Astrocyte of the spinal cord (primary cell): ENCODE results near the gene LGALS1.

ENCODE experiments used
- DNase-seq: peaks from one replicate; pipeline ENCODE4 v3.0.0; 2011; ENCODE audit warnings: low read depth, low spot score
- H3K4me3 ChIP-seq: 2 replicates; pipeline ENCODE4 v1.5.1; 2011; ENCODE audit warnings: low read depth, mild to moderate bottlenecking, low read length, moderate library complexity
- in situ Hi-C: cut with HindIII; loops from 2 replicates; pipeline ENCODE4 v1.10.0; 2017; ENCODE audit warnings: low sequenced_read_pairs
- TF ChIP-seq, protein P1 (sequence below): IDR thresholded peaks from 2 replicates; pipeline ENCODE4 v1.5.1; 2012; ENCODE audit warnings: low read depth, mild to moderate bottlenecking, low read length, inconsistent platforms

The LGALS1 gene

DNA sequence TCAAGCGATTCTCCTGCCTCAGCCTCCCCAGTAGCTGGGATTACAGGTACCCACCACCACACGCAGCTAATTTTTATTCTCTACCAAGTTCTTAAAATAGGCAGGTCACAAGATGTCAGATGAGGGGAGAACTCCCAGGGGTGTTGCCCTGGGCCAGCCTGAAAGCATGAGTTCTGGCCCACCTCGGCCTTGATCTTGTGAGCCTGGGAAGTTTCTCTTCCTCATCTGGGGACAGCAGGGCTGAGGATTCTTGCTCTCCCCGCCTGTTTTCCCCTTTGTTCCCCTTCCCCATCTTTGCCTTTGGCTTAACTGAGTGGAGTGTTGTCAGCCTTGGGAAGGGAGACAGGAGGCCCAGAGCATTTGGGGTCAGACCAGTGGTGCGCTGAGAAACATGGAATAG, 13.4 kb upstream of the LGALS1 start:
- H3K4me3 ChIP-seq: no peak overlapping the region
- TF ChIP-seq, protein P1, sequence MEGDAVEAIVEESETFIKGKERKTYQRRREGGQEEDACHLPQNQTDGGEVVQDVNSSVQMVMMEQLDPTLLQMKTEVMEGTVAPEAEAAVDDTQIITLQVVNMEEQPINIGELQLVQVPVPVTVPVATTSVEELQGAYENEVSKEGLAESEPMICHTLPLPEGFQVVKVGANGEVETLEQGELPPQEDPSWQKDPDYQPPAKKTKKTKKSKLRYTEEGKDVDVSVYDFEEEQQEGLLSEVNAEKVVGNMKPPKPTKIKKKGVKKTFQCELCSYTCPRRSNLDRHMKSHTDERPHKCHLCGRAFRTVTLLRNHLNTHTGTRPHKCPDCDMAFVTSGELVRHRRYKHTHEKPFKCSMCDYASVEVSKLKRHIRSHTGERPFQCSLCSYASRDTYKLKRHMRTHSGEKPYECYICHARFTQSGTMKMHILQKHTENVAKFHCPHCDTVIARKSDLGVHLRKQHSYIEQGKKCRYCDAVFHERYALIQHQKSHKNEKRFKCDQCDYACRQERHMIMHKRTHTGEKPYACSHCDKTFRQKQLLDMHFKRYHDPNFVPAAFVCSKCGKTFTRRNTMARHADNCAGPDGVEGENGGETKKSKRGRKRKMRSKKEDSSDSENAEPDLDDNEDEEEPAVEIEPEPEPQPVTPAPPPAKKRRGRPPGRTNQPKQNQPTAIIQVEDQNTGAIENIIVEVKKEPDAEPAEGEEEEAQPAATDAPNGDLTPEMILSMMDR: no peak
- no peak for DNase-seq
- in situ Hi-C loops: no loop called here

GRCh38 chr22:37663521-37664140, 11.8 kb upstream of the LGALS1 start:
- TF ChIP-seq, protein P1: no peak
- DNase-seq: no peak
- in situ Hi-C loops: no loop called here
- no peak overlapping the region for H3K4me3 ChIP-seq

DNA sequence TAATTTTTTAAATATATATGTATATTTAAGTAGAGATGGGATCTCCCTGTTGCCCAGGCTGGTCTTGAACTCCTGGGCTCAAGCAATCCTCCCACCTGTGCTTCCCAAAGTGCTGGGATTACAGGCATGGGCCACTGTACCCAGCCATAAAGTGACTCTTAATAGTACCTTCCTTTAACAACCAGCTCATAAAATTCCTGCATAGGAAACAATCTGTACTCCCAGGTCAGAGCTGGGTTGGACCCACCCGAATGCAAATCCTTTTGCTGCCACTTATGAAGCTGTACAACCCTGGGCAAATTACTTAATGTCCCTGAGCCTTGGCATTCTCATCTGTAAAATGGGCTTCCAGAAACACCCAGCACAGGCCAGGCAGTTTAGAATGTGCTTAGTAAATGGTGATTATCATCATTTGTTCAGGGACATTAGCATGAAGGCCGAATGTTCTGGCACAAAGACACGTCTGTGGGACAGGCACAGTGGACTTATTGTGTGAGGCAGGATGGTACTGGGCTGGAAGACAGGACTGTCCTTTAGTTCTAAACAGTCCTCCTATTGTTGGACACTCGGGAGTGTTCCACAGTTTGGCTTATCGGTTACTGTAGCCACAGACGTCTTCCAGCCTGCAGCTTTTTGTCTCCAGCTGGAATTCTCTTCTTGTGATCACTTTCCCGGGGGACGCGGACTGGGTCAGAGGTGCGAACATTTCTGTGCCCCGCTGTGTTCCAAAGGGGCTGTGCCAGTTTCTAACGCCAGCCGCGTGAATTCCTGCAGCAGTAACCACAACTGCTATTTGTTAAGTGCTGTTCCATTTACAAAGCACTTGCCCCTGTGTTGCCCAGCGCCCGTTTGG, 11.0 kb upstream of the LGALS1 start:
- in situ Hi-C loops: no loop called here
- H3K4me3 ChIP-seq: no peak overlapping the region
- no peak for DNase-seq
- TF ChIP-seq, protein P1: no peak

DNA sequence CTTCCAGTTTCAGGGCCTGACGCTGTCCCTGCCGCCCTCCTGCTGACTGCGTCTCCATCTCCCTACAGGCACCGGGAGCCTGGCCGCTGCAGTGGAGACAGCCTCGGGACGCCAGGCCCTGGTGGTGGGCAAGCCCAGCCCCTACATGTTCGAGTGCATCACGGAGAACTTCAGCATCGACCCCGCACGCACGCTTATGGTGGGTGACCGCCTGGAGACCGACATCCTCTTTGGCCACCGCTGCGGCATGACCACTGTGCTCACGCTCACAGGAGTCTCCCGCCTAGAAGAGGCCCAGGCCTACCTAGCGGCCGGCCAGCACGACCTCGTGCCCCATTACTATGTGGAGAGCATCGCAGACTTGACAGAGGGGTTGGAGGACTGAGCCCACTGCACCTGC, 9.9 kb upstream of the LGALS1 start:
- in situ Hi-C loops: no loop called here
- no peak for DNase-seq
- H3K4me3 ChIP-seq: no peak overlapping the region
- TF ChIP-seq, protein P1: no peak

- in situ Hi-C loops: no loop called here
- H3K4me3 ChIP-seq: no peak overlapping the region
- no peak for DNase-seq
- TF ChIP-seq, protein P1: no peak
Measured at GRCh38 chr22:37669586-37669985, 5.8 kb upstream of the LGALS1 start.

GRCh38 chr22:37672206-37672919, 3.1 kb upstream of the LGALS1 start:
- TF ChIP-seq, protein P1: no peak
- in situ Hi-C loops: no loop called here
- no peak overlapping the region for H3K4me3 ChIP-seq
- no peak for DNase-seq
